Raji (cell line): ENCODE results near the gene INSL3.

Experiments
- POLR2A ChIP-seq: IDR thresholded peaks from 2 replicates; pipeline ENCODE4 v1.6.1; 2011; ENCODE audit warnings: low read depth, low read length, control low read depth; ENCODE audit not compliant: insufficient read depth

INSL3 gene

GRCh38 chr19:17855280-17856152 is 34.2 kb upstream of the INSL3 start:
- no peak for TF ChIP-seq POLR2A

GRCh38 chr19:17854061-17854460 is 32.7 kb upstream of the INSL3 start:
- TF ChIP-seq POLR2A = no peak

GRCh38 chr19:17848595-17849292 is 27.4 kb upstream of the INSL3 start:
- no peak for TF ChIP-seq POLR2A

GRCh38 chr19:17847538-17848366 is 26.4 kb upstream of the INSL3 start, which contains the start of gene JAK3:
TSS of gene JAK3 (minus strand) at chr19:17847982. CDS start at chr19:17844417, 3,565 bp downstream.
- TF ChIP-seq POLR2A = no peak

GRCh38 chr19:17846146-17846545 is 24.8 kb upstream of the INSL3 start:
- TF ChIP-seq POLR2A = no peak

GRCh38 chr19:17843908-17844490 is 22.7 kb upstream of the INSL3 start:
- TF ChIP-seq POLR2A = no peak

GRCh38 chr19:17843292-17843827 is 22.0 kb upstream of the INSL3 start:
- no peak for TF ChIP-seq POLR2A

- TF ChIP-seq POLR2A = no peak
Measured at GRCh38 chr19:17842663-17843291, 21.5 kb upstream of the INSL3 start.

GRCh38 chr19:17841810-17842662 is 20.7 kb upstream of the INSL3 start:
- no peak for TF ChIP-seq POLR2A

- TF ChIP-seq POLR2A = no peak
Measured at GRCh38 chr19:17841371-17841809, 20.1 kb upstream of the INSL3 start.

GRCh38 chr19:17840019-17840418 is 18.7 kb upstream of the INSL3 start:
- no peak for TF ChIP-seq POLR2A

GRCh38 chr19:17837972-17838371 is 16.7 kb upstream of the INSL3 start:
- no peak for TF ChIP-seq POLR2A

- no peak for TF ChIP-seq POLR2A
Measured at GRCh38 chr19:17836530-17836929, 15.2 kb upstream of the INSL3 start.

- TF ChIP-seq POLR2A = no peak
Measured at GRCh38 chr19:17835182-17836006, 14.1 kb upstream of the INSL3 start.
